Esophagus muscularis mucosa (tissue), 3 donors: Measurements from ENCODE around the gene GOLGA8A.
"Not testable (repeated sequence)": the region's sequence is repeated elsewhere in the genome, so short reads cannot be mapped to it uniquely, and the experiment has no call there.

Source experiments
- POLR2A ChIP-seq: fragments of 450-650 bp; IDR thresholded peaks from one replicate; pipeline ENCODE4 v1.6.1; 2017; ENCODE audit warnings: antibody characterized with exemption, moderate library complexity, mild to moderate bottlenecking, low read depth
- TF ChIP-seq, protein P1 (sequence below), 3 experiments: fragments of 200-600 bp in 2 of 3; fragments of 450-650 bp in 1 of 3; sonication (generic) in 2 of 3; IDR thresholded peaks; one replicate each; pipeline ENCODE4 v1.5.1; 2017 to 2019; ENCODE audit warnings: antibody characterized with exemption in 3 of 3, mild to moderate bottlenecking in 2 of 3, moderate library complexity in 1 of 3

DNA sequence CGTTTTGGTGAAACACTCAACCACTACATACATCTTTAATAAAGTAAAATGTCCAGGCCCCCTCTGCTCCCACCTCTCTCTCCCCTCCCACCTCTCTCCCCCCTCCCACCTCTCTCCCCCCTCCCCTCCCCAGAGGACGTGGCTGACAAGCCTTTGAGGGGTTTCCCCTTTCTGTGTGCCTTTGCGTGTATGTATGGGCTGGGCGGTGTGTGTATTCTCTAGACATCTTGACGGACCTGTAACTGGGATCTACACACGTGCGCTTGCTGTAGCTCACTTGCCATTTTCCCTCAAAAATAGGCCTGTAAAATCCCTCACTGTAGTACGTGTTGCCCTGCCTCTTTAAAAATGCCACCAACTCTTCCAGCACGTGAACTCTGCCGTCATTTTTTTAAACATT lies 28.6 kb downstream of the GOLGA8A start:
- TF ChIP-seq, protein P1, sequence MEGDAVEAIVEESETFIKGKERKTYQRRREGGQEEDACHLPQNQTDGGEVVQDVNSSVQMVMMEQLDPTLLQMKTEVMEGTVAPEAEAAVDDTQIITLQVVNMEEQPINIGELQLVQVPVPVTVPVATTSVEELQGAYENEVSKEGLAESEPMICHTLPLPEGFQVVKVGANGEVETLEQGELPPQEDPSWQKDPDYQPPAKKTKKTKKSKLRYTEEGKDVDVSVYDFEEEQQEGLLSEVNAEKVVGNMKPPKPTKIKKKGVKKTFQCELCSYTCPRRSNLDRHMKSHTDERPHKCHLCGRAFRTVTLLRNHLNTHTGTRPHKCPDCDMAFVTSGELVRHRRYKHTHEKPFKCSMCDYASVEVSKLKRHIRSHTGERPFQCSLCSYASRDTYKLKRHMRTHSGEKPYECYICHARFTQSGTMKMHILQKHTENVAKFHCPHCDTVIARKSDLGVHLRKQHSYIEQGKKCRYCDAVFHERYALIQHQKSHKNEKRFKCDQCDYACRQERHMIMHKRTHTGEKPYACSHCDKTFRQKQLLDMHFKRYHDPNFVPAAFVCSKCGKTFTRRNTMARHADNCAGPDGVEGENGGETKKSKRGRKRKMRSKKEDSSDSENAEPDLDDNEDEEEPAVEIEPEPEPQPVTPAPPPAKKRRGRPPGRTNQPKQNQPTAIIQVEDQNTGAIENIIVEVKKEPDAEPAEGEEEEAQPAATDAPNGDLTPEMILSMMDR (IDR thresholded peaks at IDR 0.05) = not testable (repeated sequence)
- TF ChIP-seq POLR2A = not testable (repeated sequence)
